Measurements from ENCODE around the gene HBG2.
"Not testable (repeated sequence)": the region's sequence is repeated elsewhere in the genome, so short reads cannot be mapped to it uniquely, and the experiment has no call there.

The HBG2 gene

DNA sequence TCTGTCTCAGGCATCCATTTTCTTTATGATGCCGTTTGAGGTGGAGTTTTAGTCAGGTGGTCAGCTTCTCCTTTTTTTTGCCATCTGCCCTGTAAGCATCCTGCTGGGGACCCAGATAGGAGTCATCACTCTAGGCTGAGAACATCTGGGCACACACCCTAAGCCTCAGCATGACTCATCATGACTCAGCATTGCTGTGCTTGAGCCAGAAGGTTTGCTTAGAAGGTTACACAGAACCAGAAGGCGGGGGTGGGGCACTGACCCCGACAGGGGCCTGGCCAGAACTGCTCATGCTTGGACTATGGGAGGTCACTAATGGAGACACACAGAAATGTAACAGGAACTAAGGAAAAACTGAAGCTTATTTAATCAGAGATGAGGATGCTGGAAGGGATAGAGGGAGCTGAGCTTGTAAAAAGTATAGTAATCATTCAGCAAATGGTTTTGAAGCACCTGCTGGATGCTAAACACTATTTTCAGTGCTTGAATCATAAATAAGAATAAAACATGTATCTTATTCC is 26.1 kb upstream of the HBG2 start:
- DNase-seq: peak; percentile 16

- no peak for DNase-seq
Measured at GRCh38 chr11:5279471-5280090, 25.0 kb upstream of the HBG2 start.

- no peak for DNase-seq
Measured at GRCh38 chr11:5277807-5278382, 23.3 kb upstream of the HBG2 start.

DNA sequence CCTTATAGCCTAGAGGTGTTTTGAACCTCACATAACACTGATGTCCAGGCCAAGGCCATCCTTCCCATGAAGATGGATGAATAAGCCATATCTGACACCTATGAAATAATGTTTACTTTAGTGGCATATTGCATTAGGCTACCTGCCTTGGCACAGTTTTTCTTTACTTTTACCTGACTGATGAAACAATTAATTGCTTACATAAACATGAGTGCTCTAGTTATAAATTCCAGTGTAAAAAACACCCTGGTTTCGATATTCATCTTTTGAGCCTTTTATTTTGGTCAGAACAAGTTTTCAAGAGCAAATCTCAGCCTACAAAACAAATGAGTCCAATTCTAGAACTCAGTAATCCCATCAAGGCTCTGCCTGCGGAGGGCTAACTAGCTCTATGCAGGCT is 22.1 kb upstream of the HBG2 start:
- DNase-seq: no peak

GRCh38 chr11:5275369-5276110 is 21.0 kb upstream of the HBG2 start:
- no peak for DNase-seq

DNA sequence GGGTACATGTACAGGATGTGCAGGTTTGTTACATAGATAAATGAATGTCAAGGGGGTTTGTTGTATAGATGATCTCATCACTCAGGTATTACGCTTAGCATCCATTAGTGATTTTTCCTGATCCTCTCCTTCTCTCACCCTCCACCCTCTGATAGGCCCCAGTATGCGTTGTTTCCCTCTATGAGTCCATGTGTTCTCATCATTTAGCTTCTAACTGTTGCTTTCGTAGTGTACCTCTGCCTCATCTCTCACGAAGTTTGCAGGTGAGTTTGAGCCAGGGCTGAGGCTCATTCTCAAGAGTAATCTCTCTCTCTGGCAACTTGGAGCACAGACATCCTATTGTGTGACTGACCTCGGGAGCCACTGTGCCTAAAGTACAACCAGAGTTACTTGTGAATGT is 19.8 kb upstream of the HBG2 start:
- DNase-seq: no peak

DNA sequence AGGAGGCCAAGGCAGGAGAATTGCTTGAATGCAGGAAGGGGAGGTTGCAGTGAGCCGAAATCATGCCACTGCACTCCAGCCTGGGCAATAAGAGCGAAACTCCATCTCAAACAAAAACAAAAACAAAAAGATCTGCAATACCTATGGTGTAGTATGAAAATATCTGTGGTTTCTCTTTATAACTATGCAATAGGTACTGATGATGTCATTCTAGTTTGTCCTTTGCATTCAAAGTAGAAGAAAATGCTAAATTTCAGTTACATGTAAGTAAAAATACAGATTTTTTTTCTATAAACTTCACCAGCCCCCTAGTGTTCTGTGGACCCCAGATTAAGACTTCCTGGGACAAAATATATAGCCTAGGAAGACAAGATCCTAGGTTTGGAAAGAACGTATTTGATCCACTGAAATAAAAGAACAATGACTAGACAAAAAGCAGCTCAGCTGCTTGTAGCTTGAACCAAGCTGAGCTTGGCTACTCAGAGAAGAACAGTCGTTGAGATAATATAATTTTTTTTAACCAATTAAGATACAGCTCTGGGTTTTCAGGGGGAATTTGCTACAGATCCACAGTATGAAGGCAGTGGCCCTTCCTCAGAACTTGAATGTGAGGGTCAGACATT is 17.9 kb upstream of the HBG2 start:
- DNase-seq: no peak

GRCh38 chr11:5269715-5270147 is 15.2 kb upstream of the HBG2 start, which contains the start of gene HBE1:
Gene HBE1, minus strand, starts transcription at chr11:5269945. Its CDS starts 55 bp downstream, at chr11:5269890.
- no peak for DNase-seq

DNA sequence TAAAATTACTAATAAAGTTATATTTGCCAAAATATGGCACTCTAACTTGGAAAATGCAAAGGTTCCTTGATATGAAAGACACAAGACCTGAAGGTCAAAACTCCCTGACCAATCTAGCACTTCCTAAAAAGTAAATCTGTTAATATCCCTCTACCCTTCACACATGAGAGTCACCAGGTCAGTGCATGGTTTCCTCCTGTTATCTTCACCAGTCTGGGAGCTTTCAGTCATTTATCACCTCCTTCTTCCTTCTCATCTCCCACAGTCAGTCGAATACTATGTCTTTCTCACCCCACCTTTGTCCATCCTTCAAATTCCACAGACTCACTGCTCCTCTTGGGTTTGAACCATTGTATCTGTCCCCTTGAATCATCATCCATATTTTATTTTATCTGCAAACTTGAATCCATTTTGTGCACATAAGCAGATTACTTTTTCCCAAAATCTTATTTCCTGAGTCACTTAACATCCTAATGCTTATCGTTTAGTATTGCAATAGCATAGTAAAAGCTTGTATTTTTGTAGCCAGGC is 12.5 kb upstream of the HBG2 start:
- DNase-seq: no peak

DNA sequence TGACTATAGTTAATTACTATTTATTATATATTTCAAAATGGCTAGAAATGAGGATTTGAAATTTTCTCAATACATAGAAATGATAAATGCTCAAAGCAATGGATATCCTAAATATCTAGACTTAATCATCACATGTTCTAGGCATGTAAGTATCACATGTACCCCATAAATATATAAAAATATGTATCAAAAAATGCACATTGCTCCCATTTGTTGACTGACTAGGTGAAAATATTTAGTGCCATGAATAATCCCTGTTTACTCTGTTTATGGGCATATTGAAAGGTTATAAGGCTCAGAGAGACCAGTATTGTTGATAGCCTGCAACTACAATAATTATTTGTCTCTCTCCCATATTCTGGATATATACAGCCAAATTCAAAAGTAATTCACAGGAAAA is 12.0 kb upstream of the HBG2 start:
- no peak for DNase-seq

DNA sequence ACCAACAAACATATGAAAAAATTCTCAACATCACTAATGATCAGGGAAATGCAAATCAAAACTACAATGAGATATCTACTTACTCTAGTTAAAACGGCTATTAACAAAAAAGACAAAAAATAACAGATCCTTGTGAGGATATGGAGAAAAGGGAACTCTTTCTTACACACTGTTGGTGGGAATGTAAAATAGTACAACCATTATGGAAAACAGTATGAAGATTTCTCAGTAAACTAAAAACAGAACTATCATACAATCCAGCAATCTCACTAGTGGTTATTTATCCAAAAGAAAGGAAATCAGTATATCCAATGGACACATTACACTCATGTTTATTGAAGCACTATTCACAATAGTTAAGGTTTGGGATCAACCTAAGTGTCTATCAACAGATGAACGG is 11.3 kb upstream of the HBG2 start:
- DNase-seq: no peak

DNA sequence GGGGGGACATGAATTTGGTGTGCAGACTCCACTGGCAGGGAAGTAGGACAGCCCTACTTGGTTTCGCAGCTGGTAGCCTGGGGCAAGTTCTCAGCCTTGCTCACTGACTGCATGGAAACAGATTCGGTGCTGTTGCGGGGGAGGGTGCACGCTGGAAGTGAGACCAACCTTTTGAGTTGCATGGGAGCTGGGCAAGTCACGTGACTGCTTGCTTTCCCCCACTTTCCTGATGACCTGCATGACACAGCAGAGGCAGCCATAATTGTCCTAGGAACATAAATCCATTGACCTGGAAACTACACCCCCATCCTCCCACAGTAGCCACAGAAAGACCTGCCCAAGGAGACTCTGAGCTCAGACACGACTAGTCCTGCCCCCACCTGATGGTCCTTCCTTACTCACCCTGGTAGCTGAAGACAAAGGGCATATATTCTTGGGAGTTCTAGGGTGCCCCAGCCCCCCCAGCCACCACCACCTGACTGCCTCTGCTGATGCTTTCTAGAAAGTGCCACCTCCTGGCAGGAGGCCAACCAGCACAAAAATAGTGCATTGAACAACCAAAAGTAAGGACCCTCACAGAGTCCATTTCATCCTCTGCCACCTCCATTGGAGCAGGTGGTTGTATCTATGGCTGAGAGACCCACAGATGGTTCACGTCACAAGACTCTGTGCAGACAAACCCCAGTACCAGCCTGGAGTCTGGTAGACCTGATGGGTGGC is 4.1 kb upstream of the HBG2 start:
- DNase-seq: no peak

GRCh38 chr11:5257296-5257695 is 2.7 kb upstream of the HBG2 start:
- no peak for DNase-seq

GRCh38 chr11:5254023-5254422 is 558 bp downstream of the HBG2 start:
- DNase-seq: not testable (repeated sequence)

DNA sequence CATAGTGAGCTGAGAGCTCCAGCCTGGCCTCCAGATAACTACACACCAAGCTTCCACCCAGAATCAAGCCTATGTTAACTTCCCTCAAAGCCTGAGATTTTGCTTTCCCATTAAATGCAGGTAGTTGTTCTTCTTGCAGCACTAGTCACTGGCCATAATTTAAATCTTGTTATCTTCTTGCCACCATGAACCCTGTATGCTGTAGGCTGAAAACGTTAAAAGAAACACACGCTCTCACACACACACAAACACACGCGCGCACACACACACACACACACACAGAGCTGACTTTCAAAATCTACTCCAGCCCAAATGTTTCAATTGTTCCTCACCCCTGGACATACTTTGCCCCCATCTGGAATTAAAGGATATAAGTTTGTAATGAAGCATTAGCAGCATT is 1.1 kb downstream of the HBG2 start:
- DNase-seq: not testable (repeated sequence)

- DNase-seq: no peak
Measured at GRCh38 chr11:5252919-5253265, 1.7 kb downstream of the HBG2 start.

- DNase-seq: no peak
Measured at GRCh38 chr11:5252192-5252918, 2.2 kb downstream of the HBG2 start.

DNA sequence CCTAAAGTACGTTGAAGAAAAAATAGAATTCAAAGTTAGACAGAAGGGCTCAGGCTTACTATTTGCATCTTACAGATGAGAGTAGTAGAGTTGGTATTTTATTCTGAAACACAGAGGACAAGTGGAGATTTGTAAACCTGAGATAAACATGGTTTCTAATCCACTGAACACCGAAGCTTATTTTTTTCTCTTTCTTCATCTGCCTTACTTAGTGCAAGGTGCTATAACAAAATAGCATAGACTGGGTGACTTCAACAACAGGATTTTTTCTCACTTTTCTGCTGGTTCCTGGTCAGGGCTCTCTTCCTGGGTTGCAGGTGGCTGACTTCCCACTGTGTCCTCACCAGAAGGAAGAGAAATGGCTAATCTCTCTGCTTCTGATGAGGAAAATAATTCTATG is 2.8 kb downstream of the HBG2 start:
- no peak for DNase-seq

DNA sequence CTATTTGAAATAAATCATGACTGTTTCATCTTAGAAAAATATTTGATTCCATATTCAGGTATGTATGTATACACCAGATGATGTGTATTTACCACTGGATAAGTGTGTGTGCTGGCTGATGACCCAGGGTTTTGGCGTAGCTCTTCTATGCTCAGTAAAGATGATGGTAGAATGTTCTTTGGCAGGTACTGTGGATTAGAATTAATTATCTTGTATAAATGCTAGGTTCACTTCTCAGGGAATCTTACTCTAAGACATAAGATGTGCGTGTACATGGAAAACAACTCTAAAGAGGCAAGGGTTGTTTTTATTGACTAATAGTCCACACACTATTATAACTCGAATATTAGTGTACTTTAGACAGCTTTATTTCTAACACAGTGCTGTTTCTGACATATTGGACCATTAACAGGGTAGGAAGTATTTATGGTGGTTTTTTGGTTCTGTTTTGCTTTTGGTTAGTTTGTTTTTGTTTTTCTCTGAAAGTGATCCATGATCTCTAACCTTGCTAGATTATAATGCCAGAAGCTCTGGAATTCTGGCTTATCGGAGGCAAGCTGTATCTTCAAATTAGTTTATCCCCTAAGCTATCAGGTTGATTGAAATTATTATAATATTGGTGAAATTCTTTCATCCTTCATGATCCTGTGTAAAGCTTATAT is 3.9 kb downstream of the HBG2 start:
- DNase-seq: no peak

DNA sequence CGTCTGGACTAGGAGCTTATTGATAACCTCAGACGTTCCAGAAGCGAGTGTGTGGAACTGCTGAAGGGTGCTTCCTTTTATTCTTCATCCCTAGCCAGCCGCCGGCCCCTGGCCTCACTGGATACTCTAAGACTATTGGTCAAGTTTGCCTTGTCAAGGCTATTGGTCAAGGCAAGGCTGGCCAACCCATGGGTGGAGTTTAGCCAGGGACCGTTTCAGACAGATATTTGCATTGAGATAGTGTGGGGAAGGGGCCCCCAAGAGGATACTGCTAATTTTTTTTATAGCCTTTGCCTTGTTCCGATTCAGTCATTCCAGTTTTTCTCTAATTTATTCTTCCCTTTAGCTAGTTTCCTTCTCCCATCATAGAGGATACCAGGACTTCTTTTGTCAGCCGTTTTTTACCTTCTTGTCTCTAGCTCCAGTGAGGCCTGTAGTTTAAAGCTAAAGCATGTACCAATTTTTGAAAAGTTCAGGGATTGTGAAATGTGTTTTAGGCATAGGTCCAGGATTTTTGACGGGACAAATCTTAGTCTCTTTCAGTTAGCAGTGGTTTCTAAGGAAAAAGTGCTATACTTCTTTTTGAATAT is 4.7 kb downstream of the HBG2 start, which contains the start of gene HBG1:
HBG1 (minus strand) TSS at position 51 of the 590 bp plus-strand sequence. CDS start 53 bp downstream, outside the sequence.
- not testable (repeated sequence) for DNase-seq

DNA sequence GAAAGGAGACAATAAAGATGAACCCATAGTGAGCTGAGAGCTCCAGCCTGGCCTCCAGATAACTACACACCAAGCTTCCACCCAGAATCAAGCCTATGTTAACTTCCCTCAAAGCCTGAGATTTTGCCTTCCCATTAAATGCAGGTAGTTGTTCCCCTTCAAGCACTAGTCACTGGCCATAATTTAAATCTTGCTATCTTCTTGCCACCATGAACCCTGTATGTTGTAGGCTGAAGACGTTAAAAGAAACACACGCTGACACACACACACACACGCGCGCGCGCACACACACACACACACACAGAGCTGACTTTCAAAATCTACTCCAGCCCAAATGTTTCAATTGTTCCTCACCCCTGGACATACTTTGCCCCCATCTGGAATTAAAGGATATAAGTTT is 6.1 kb downstream of the HBG2 start:
- DNase-seq: not testable (repeated sequence)

Data from DMS 273 treated with DMSO at 0.1 percent for 48 hours (cell line).